Thyroid gland (tissue), 4 donors: Measurements from ENCODE around the gene RAB11FIP3.

ENCODE experiments used
- POLR2A ChIP-seq, 2 donors: fragments of 450-650 bp; IDR thresholded peaks; one replicate each; pipeline ENCODE4 v1.6.1; 2017; ENCODE audit warnings: antibody characterized with exemption in 2 of 2, mild to moderate bottlenecking in 2 of 2, moderate library complexity in 1 of 2
- TF ChIP-seq, protein P1 (sequence below), 6 experiments: fragments of 200-600 bp in 3 of 6; fragments of 450-650 bp in 3 of 6; sonication (generic) in 3 of 6; IDR thresholded peaks; one replicate each; pipeline ENCODE4 v1.5.1; 2016 to 2019; ENCODE audit warnings: antibody characterized with exemption in 6 of 6, mild to moderate bottlenecking in 2 of 6, inconsistent platforms in 1 of 6, moderate library complexity in 1 of 6

DNA sequence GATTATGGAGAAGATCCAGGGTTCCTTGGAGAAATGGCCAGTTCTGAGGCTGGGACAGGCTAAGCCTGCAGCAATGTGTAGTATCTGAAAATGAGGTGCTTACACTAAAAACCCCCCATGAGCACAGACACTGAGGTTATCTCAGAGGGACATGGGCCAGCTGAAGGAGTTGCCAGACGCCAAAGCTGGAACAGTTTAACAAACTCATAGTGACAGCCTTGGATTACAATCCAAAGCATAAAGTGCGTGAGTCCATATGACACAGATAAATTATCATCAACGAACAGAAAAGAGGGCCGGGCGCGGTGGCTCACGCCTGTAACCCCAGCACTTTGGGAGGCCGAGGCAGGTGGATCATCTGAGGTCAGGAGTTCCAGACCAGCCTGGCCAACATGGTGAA lies 90.9 kb downstream of the RAB11FIP3 start:
- TF ChIP-seq, protein P1, sequence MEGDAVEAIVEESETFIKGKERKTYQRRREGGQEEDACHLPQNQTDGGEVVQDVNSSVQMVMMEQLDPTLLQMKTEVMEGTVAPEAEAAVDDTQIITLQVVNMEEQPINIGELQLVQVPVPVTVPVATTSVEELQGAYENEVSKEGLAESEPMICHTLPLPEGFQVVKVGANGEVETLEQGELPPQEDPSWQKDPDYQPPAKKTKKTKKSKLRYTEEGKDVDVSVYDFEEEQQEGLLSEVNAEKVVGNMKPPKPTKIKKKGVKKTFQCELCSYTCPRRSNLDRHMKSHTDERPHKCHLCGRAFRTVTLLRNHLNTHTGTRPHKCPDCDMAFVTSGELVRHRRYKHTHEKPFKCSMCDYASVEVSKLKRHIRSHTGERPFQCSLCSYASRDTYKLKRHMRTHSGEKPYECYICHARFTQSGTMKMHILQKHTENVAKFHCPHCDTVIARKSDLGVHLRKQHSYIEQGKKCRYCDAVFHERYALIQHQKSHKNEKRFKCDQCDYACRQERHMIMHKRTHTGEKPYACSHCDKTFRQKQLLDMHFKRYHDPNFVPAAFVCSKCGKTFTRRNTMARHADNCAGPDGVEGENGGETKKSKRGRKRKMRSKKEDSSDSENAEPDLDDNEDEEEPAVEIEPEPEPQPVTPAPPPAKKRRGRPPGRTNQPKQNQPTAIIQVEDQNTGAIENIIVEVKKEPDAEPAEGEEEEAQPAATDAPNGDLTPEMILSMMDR (IDR thresholded peaks at IDR 0.05) = no peak
- TF ChIP-seq POLR2A (IDR thresholded peaks at IDR 0.05) = no peak
